Measurements from ENCODE around the gene CDCA7.
"Not testable (repeated sequence)": the region's sequence is repeated elsewhere in the genome, so short reads cannot be mapped to it uniquely, and the experiment has no call there.

- TF ChIP-seq CTCF, POLR2A, EP300 (IDR thresholded peaks at IDR 0.05): not testable (repeated sequence)
These were observed 45.3 kb upstream of the CDCA7 start for GRCh38 chr2:173309370-173309769.
